GM13976 (cell line): ENCODE data around the gene MGMT.

Experiments used
- DNase-seq: peaks from one replicate; pipeline ENCODE4 v3.0.0; 2012; ENCODE audit warnings: low spot score
- in situ Hi-C: fragments of 300-500 bp; cut with MboI; formaldehyde crosslinking; loops from one replicate; pipeline ENCODE4 v1.12.0; 2022; ENCODE audit warnings: low sequenced_read_pairs, mixed read lengths, inconsistent platforms; ENCODE audit not compliant: unreplicated experiment
- TF ChIP-seq, protein P1 (sequence below): IDR thresholded peaks from 2 replicates; pipeline ENCODE4 v1.5.1; 2012; ENCODE audit warnings: borderline replicate concordance, mild to moderate bottlenecking; ENCODE audit not compliant: insufficient read depth; ENCODE audit errors: extremely low read depth, missing control alignments, control extremely low read depth

Gene MGMT

DNA sequence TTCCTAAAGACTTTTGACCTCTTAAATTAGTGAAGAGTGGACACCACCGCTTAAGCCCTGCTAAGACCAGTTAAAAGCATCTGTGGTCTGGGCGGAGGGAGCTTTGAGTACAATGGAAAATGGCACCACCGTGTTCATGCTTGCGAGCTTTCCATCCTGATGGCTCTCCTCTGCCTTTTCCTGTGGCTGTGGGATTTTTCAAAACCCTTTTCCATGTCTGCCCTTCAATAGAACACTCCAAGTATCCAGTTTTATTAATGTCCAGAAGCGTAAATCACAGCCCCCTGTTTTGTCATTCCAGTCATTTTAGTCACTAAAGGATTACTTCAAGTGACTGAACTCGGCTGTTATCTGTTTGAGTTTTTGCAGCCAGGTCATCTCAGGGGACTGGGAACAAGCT lies 181.8 kb downstream of the MGMT start:
- TF ChIP-seq, protein P1, sequence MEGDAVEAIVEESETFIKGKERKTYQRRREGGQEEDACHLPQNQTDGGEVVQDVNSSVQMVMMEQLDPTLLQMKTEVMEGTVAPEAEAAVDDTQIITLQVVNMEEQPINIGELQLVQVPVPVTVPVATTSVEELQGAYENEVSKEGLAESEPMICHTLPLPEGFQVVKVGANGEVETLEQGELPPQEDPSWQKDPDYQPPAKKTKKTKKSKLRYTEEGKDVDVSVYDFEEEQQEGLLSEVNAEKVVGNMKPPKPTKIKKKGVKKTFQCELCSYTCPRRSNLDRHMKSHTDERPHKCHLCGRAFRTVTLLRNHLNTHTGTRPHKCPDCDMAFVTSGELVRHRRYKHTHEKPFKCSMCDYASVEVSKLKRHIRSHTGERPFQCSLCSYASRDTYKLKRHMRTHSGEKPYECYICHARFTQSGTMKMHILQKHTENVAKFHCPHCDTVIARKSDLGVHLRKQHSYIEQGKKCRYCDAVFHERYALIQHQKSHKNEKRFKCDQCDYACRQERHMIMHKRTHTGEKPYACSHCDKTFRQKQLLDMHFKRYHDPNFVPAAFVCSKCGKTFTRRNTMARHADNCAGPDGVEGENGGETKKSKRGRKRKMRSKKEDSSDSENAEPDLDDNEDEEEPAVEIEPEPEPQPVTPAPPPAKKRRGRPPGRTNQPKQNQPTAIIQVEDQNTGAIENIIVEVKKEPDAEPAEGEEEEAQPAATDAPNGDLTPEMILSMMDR = no peak
- in situ Hi-C loops = no loop called here
- DNase-seq = no peak

DNA sequence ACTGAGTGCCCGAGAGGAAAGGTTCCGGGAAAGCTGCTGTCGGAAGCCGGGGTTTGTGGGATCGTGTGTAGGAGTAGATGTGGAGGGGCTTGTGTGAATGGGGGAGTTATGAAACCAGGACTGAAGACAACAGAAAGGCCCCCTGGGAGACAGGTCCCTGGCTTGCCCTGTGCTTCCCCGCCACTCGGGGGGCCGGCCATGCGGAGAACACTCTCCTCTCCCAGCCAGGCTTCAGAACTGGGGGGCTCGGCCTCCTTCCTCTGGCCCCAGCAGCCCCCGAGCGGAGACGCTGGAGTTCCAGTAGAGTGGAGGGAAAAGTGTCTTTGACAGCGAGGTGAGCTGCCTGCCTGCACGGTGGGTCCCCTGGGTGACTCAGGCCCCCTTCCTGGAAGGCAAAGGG lies 185.0 kb downstream of the MGMT start:
- TF ChIP-seq, protein P1 = no peak

DNA sequence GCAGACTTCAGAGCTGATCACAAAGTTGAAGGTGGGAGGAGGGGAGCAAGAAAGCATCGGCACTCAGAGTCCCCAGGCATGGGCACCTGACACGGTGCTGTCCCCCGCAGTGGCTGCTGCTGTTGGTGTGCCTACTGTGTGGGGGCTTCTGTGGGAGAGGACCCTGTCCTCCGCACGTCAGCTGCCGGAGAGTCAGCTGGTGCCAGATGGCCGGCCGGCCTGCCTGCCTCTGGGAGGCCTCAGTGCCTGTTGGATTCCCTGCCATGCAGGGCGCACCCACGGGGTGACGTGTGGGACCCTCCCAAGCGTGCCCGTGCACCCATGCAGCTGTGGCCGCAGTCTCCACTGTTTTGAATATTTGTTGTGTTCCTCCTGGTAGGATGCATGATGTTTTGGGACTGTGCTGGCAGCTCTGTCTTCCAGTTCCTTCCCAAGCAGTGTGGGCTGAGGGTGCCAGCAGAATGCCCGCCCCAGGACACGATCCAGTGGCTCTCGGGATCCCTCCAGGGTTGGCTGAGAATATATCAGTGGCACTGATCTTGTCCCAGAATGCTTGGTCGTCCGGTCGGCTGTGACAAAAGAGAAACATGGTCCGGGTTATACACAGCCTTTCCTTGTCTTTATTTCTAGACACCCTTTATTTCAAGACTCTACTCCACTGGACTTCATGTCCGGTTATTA lies 185.6 kb downstream of the MGMT start:
- TF ChIP-seq, protein P1 = no peak
- in situ Hi-C loops = no loop called here
- DNase-seq = no peak

More for the DNA sequence above, 185.0 kb downstream of the MGMT start:
- no peak for DNase-seq
- in situ Hi-C loops = no loop called here

DNA sequence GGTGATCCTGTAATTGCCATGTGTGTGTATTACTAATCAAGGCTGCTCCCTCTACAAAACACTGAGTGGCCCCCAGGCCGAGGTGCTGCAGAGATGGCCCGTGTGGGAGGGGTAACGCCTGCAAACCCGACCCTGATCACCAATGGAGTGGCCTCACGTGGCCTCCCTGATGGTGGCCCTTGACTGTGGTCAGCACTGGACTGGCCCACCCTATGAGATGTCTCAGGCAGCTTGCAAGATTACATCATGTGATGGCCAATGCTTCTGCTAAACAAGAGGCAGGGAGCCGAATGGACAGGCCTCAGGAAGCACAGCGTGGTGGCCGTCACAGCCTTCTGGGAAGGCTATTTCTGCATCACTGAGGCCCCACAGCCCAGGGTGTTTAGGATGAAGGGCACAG lies 186.4 kb downstream of the MGMT start:
- TF ChIP-seq, protein P1 = no peak
- in situ Hi-C loops = no loop called here

DNA sequence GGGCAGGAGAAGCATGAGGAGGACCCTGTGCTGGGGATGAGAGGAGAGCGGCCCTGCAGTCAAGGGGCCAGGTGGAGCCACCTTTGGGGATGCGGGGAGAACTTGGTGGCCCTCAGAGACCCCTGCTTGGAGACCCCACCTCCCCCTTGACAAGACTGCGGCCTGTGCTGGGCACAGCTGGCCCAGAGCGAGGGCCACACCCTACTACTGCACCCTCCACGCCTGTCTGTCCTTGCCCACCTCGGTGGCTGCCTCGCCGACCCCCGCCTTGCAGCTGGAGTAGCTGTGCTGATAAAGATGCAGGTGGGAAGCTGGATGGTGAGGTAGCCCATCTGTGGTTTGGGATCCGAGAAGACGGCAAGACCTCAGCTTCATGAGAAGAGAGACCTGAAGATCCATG lies 186.8 kb downstream of the MGMT start:
- no peak for DNase-seq
- TF ChIP-seq, protein P1 = no peak
- in situ Hi-C loops = no loop called here

More for the DNA sequence above, 186.4 kb downstream of the MGMT start:
- DNase-seq = no peak

DNA sequence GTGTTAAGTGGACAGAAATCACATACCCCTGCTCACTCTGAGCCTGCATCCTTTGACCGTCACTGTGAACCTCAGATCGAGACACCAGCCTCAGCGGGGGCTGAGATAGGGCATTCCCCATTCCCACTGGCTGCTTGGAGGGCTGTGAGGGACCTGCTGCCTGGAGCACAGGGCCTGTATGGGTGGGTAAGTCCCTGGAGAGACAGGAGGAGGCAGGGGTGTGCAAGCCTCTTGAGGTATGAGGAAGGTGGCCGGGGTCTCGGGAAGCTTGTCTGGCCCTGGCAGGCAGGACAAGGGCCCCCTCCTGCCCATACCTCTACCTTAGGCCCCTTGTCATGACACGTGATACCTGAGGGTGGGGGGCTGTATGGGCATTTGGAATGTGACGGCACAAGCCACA lies 187.4 kb downstream of the MGMT start:
- in situ Hi-C loops = no loop called here
- DNase-seq = no peak
- TF ChIP-seq, protein P1 = no peak

DNA sequence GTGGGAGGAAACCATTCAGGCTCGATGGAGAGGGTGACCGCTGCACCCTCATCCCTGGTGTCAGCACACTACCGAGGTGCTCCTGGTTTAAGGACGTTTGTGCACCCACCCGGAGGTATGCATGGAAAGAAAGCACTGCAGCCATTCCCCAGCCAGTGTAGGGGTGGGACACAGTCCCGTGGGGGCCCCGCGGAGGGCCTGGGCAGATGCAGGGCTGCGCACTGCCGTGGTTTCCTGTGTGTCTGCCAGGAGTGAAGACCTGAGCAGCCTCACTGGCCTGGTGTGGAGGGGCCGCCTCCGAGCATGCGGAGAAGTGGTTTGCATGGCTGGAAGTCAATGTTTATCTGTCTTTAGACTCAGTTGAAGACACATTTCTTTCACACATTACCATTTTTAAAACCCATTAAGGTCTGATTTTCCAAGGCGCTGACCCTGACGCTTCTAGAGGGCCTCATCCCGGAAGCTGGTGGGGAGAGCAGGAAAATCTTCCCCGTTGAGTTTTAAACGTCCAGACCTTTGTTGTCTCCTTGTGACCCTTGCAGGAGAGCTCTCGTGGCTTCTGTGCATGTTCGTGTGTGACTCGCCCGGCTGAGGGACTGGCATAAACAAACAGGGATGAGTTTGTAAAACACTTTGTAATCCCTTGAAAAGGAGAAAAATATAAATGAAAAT lies 188.1 kb downstream of the MGMT start:
- in situ Hi-C loops = no loop called here
- TF ChIP-seq, protein P1 = no peak

More for the DNA sequence above, 188.1 kb downstream of the MGMT start:
- no peak for DNase-seq
